GM13977 (cell line): ENCODE measurements around the gene ST3GAL5.

Experiments used
- DNase-seq: peaks from one replicate; pipeline ENCODE4 v3.0.0; 2012; ENCODE audit warnings: low spot score
- in situ Hi-C: fragments of 300-500 bp; cut with MboI; formaldehyde crosslinking; loops from one replicate; pipeline ENCODE4 v1.12.0; 2022; ENCODE audit warnings: low sequenced_read_pairs, low pct_unique_long_range_greater_than_20kb, mixed read lengths, inconsistent platforms; ENCODE audit not compliant: unreplicated experiment
- TF ChIP-seq, protein P1 (sequence below): IDR thresholded peaks from 2 replicates; pipeline ENCODE4 v1.5.1; 2012; ENCODE audit warnings: mild to moderate bottlenecking, control low read depth; ENCODE audit not compliant: insufficient read depth; ENCODE audit errors: extremely low read depth, missing control alignments

Gene ST3GAL5

DNA sequence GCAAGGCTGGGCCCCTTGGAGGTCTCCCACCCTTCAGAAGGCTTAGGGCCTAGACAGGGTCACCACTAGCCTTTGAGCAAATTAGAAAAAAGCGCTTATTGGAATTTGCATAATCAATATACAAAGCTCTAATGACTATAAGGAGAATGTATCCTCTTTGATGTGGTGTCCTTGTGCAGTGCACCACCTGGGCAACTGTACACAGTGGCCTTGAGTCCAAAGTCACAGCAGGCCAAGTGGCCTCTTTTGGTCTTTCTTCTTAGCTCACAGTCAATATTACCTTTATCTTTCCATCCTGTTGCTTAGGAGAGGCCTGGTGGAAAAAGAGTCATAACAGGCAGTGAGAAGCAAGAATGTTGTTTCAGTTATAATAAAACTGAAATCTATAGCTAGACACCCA lies 19.7 kb upstream of the ST3GAL5 start:
- DNase-seq, result no peak
- TF ChIP-seq, protein P1, sequence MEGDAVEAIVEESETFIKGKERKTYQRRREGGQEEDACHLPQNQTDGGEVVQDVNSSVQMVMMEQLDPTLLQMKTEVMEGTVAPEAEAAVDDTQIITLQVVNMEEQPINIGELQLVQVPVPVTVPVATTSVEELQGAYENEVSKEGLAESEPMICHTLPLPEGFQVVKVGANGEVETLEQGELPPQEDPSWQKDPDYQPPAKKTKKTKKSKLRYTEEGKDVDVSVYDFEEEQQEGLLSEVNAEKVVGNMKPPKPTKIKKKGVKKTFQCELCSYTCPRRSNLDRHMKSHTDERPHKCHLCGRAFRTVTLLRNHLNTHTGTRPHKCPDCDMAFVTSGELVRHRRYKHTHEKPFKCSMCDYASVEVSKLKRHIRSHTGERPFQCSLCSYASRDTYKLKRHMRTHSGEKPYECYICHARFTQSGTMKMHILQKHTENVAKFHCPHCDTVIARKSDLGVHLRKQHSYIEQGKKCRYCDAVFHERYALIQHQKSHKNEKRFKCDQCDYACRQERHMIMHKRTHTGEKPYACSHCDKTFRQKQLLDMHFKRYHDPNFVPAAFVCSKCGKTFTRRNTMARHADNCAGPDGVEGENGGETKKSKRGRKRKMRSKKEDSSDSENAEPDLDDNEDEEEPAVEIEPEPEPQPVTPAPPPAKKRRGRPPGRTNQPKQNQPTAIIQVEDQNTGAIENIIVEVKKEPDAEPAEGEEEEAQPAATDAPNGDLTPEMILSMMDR, result no peak
- in situ Hi-C loops, result no loop called here

DNA sequence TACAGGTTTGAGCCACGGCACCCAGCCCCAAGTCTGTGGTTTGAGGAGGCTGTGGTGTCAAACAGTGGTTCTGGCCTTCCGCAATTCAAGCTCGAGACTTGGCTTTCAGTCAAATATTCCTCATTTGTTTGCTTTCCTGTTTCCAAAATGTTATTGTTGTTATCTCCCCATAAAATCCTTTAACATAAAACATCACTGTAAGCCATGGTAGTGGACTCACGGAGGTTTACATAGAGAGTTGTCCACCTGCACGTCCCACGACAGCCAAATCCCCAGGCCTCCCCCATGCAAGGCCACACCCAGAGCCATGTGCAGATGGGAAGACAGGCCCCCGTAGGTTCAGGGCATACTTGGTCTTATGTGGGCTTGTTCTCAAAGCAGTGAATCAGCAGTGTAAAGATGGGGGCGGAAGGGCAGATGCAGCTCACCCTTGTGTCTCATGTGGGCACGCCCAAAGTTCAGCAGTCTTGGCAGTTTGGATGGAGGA lies 18.9 kb upstream of the ST3GAL5 start:
- TF ChIP-seq, protein P1, result no peak
- in situ Hi-C loops, result no loop called here
- DNase-seq, result no peak

DNA sequence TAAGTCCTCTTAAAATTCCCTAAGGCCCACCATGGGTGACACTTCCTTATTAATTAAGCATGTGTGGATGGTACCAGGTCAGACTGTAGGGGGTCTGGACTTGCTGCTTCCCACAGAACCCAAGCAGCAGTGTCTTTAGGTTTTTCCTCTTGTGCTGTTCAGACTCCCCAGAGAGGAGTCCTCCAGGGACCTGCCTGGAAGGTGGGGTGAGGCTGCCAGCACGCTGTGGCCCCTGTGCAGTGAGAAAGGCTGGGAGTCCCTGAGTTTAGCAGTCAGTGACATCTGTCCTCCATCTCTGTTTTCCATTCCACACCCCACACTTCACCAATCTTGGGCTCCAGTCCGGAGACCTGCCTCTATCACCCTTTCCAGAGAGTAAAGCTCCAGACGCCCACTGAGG lies 18.0 kb upstream of the ST3GAL5 start:
- no peak for DNase-seq
- TF ChIP-seq, protein P1, result no peak
- in situ Hi-C loops, result no loop called here

DNA sequence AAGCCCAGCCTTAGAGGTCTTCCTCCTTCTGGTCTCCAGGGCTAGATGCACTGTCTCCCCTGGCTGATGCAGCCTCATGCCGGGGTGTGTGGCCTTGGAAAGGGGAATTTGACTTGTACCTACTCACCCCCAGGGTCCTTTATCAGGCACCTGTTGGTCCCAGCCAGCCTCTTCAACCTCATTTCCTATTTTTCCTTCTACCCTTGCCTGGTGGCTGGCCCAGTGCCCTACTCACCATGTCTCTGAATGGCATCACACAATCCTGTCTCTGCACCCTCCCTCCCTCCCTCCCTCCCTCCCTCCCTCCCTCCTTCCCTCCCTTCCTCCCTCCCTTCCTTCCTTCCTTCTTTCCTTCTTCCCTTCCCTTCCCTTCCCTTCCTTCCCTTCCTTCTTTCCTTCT lies 17.1 kb upstream of the ST3GAL5 start:
- TF ChIP-seq, protein P1, result no peak
- DNase-seq, result no peak
- in situ Hi-C loops, result no loop called here

DNA sequence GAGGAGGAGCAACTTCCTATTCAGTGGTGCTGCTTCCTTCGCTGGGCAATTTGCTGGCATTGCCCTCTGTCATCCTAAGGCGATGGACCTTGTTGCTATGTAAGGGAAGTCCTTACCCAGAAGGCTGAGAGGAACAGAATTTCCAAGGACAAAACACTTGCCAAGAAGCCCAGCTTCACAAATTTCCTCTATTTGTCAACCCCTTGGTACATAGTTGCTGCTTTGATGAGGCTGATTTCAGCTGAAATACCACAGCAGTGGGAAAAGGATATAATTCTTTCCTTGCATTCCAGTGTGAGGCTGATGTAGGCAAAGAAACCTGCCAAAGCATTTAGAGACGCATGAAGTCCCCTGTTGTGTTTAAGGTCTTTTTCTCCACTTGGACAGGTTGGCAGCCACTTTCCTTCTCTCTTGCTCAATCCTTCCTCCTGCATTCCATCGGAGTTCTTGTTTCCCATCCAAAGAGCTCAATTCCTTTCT lies 16.4 kb upstream of the ST3GAL5 start:
- DNase-seq, result no peak
- TF ChIP-seq, protein P1, result no peak
- in situ Hi-C loops, result no loop called here

DNA sequence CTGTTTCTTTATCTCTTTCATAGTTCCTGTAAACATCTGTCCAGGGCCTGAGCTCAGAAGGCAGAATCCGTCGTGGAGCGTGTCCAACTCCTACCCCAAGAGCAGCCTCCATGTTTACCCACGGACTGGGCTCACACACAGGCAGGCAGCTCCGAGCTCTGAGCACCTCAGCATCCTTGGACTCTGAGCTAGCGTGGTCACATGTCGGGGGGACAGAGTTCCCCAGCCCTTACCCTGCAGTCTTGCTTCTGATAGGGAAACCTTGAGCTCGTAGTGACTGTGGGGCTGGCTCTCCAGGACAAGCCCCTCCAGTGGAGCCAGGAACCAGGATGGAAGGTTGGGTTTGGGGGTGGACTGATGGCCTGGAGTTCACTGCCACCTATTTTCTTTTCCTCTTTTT lies 15.1 kb upstream of the ST3GAL5 start:
- no peak for DNase-seq
- in situ Hi-C loops, result no loop called here
- TF ChIP-seq, protein P1, result no peak

DNA sequence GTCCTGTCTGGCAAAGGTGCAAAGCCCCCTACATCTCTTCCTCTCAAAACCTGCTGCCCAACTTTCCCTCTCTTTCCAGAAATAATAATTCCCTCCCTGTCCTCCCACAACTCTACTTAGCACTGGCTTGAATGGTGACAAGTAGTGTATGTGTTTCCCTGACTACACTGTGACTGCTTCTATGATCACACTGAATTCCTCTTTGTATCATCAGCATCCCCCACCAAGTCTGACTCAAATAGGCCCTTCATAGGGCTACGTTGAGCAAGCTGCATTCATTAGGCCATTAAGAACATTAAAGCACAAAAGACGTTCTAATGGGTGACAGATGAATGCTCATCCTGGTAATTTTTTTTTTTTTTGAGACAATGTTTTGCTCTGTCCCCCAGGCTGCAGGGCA lies 13.7 kb upstream of the ST3GAL5 start:
- no peak for DNase-seq
- TF ChIP-seq, protein P1, result no peak
- in situ Hi-C loops, result no loop called here
